Neural cell (in vitro differentiated cells): ENCODE measurements around the gene GRM1.

ENCODE experiments used
- EP300 ChIP-seq: fragments of 450-650 bp; conservative IDR thresholded peaks from 2 replicates; pipeline ENCODE4 v1.6.1; 2014; ENCODE audit warnings: antibody characterized with exemption, mild to moderate bottlenecking, moderate library complexity; ENCODE audit not compliant: poor library complexity, severe bottlenecking
- EZH2 ChIP-seq: fragments of 200-600, 300-800 bp; shearing (Covaris generic), sonication (generic); IDR thresholded peaks from 2 replicates; pipeline ENCODE4 v1.6.1; 2014; ENCODE audit warnings: antibody characterized with exemption, low read length, borderline replicate concordance, mild to moderate bottlenecking; ENCODE audit not compliant: insufficient read depth, poor library complexity, severe bottlenecking
- MXI1 ChIP-seq: fragments of 450-650 bp; conservative IDR thresholded peaks from 2 replicates; pipeline ENCODE4 v1.6.1; 2014; ENCODE audit warnings: antibody characterized with exemption, mild to moderate bottlenecking; ENCODE audit not compliant: poor library complexity, severe bottlenecking
- POLR2AphosphoS5 ChIP-seq: IDR thresholded peaks from 2 replicates; pipeline ENCODE4 v1.6.1; 2012
- RAD21 ChIP-seq: fragments of 450-650 bp; conservative IDR thresholded peaks from 2 replicates; pipeline ENCODE4 v1.6.1; 2014; ENCODE audit warnings: antibody characterized with exemption, mild to moderate bottlenecking, moderate library complexity
- TAF1 ChIP-seq: IDR thresholded peaks from 2 replicates; pipeline ENCODE4 v1.6.1; 2012; ENCODE audit warnings: low read depth
- TF ChIP-seq, protein P1 (sequence below): fragments of 450-650 bp; IDR thresholded peaks from 2 replicates; pipeline ENCODE4 v1.5.1; 2014; ENCODE audit warnings: antibody characterized with exemption, mild to moderate bottlenecking, moderate library complexity; ENCODE audit not compliant: poor library complexity, severe bottlenecking

DNA sequence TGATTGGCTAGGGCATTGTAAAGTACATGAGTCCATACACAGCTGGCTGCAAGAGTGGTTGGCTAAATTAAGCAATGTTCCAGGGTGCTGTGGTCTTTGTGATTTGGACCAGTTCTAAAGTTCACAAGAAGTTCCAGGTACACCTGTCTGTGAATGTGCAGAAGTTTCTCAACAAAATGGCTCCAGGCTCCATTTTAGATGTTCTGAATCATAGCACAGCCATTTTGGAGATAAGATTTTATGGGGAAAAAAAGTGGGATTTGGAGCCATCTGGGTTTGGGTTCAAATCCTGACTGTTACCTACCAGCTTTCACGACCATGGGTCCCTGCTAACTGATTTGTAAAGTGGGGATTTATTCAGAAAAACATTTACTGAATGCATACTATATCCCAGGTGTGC, 82.1 kb downstream of the GRM1 start:
- TF ChIP-seq MXI1: no peak
- TF ChIP-seq, protein P1, sequence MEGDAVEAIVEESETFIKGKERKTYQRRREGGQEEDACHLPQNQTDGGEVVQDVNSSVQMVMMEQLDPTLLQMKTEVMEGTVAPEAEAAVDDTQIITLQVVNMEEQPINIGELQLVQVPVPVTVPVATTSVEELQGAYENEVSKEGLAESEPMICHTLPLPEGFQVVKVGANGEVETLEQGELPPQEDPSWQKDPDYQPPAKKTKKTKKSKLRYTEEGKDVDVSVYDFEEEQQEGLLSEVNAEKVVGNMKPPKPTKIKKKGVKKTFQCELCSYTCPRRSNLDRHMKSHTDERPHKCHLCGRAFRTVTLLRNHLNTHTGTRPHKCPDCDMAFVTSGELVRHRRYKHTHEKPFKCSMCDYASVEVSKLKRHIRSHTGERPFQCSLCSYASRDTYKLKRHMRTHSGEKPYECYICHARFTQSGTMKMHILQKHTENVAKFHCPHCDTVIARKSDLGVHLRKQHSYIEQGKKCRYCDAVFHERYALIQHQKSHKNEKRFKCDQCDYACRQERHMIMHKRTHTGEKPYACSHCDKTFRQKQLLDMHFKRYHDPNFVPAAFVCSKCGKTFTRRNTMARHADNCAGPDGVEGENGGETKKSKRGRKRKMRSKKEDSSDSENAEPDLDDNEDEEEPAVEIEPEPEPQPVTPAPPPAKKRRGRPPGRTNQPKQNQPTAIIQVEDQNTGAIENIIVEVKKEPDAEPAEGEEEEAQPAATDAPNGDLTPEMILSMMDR: no peak
- TF ChIP-seq POLR2AphosphoS5: no peak
- no peak for TF ChIP-seq EP300
- no peak for TF ChIP-seq EZH2
- TF ChIP-seq RAD21: no peak
- TF ChIP-seq TAF1: no peak
